HepG2 (cell line): ENCODE measurements around the gene KNG1. TPM values are rescaled to one million over a fixed set of nuclear protein-coding genes. Genes with fewer than 3 reads are reported as not detected.

Source experiments
- DPF2 ChIP-seq: sonication (generic); formaldehyde crosslinking; IDR thresholded peaks from 2 replicates; pipeline ENCODE4 v1.4.0; 2020; ENCODE audit warnings: mild to moderate bottlenecking, low read depth, missing genetic modification reagents, borderline replicate concordance
- JUND ChIP-seq: sonication (generic); formaldehyde crosslinking; IDR thresholded peaks from 2 replicates; pipeline ENCODE4 v1.8.0; 2022; ENCODE audit warnings: mild to moderate bottlenecking, missing genetic modification reagents
- KDM6A ChIP-seq: IDR thresholded peaks from 2 replicates; pipeline ENCODE4 v1.6.1; 2016; ENCODE audit warnings: low read depth
- MED13 ChIP-seq: sonication (generic); formaldehyde crosslinking; IDR thresholded peaks from 2 replicates; pipeline ENCODE4 v1.5.0; 2020; ENCODE audit warnings: missing genetic modification reagents
- MTF1 ChIP-seq: sonication (generic); formaldehyde crosslinking; IDR thresholded peaks from 2 replicates; pipeline ENCODE4 v1.5.0; 2020; ENCODE audit warnings: missing genetic modification reagents
- NR3C1 ChIP-seq: sonication (generic); formaldehyde crosslinking; IDR thresholded peaks from 2 replicates; pipeline ENCODE4 v1.4.0; 2020; ENCODE audit warnings: missing genetic modification reagents
- POLR2AphosphoS2 ChIP-seq: IDR thresholded peaks from 2 replicates; pipeline ENCODE4 v1.6.1; 2011; ENCODE audit warnings: low read depth, low read length, improper control_type of control experiment
- RXRB ChIP-seq: IDR thresholded peaks from 2 replicates; pipeline ENCODE4 v1.6.1; 2016; ENCODE audit warnings: borderline replicate concordance, missing genetic modification reagents, missing compliant biosample characterization
- SP2 ChIP-seq: sonication (generic); formaldehyde crosslinking; IDR thresholded peaks from 2 replicates; pipeline ENCODE4 v1.5.1; 2020; ENCODE audit warnings: mild to moderate bottlenecking, missing genetic modification reagents
- TBL1XR1 ChIP-seq: fragments of 150-350 bp; IDR thresholded peaks from 2 replicates; pipeline ENCODE4 v1.6.1; 2014; ENCODE audit warnings: borderline replicate concordance, low read length; ENCODE audit not compliant: partially characterized antibody
- TGIF2 ChIP-seq: IDR thresholded peaks from 2 replicates; pipeline ENCODE4 v1.6.1; 2016; ENCODE audit warnings: control low read depth, missing compliant biosample characterization
- U2AF1 ChIP-seq: fragments of 200-400 bp; formaldehyde crosslinking; optimal IDR thresholded peaks from 2 replicates; pipeline ENCODE3; 2017; ENCODE audit warnings: mild to moderate bottlenecking, low read depth, low read length
- ZNF232 ChIP-seq: sonication (generic); formaldehyde crosslinking; IDR thresholded peaks from 2 replicates; pipeline ENCODE4 v1.4.0; 2020; ENCODE audit warnings: missing genetic modification reagents, borderline replicate concordance
- ZNF326 ChIP-seq: sonication (generic); formaldehyde crosslinking; IDR thresholded peaks from 2 replicates; pipeline ENCODE4 v1.4.0; 2020; ENCODE audit warnings: missing genetic modification reagents, borderline replicate concordance
- ZNF605 ChIP-seq: sonication (generic); formaldehyde crosslinking; IDR thresholded peaks from 2 replicates; pipeline ENCODE4 v1.8.0; 2022; ENCODE audit warnings: mild to moderate bottlenecking, missing genetic modification reagents
- polyA plus RNA-seq, 8 experiments: library from polyadenylated mRNA; depleted of rRNA in 3 of 8; stranded (reverse) in 7 of 8; unstranded in 1 of 8; fragments of >200 nt; fragmentation: Illumina TruSeq in 4 of 8; extraction: Trizol in 4 of 8; gene quantifications; 2 replicates each; pipeline versions ENCODE4 v1.2.1 to v1.2.3, GENCODE V29; 2011 to 2016; ENCODE audit warnings: low read depth in 4 of 8, missing spikeins in 1 of 8, mixed read lengths in 1 of 8; ENCODE audit not compliant: insufficient read depth in 1 of 8
- total RNA-seq, 5 experiments: library from RNA; depleted of rRNA; stranded (reverse); fragments of >200 nt; fragmentation: Illumina TruSeq; extraction: Trizol; gene quantifications; 2 replicates each; pipeline ENCODE4 v1.2.3, GENCODE V29; 2016; ENCODE audit warnings: low read depth in 1 of 5
- TF ChIP-seq, protein P1 (sequence below): sonication (generic); formaldehyde crosslinking; IDR thresholded peaks from 2 replicates; pipeline ENCODE4 v1.4.0; 2020; ENCODE audit warnings: missing genetic modification reagents
- TF ChIP-seq, protein P2 (sequence below): sonication (generic); formaldehyde crosslinking; IDR thresholded peaks from 2 replicates; pipeline ENCODE4 v1.4.0; 2020; ENCODE audit warnings: missing genetic modification reagents, mild to moderate bottlenecking, borderline replicate concordance
- TF ChIP-seq, protein P3 (sequence below): sonication (generic); formaldehyde crosslinking; IDR thresholded peaks from 2 replicates; pipeline ENCODE4 v1.5.1; 2020; ENCODE audit warnings: mild to moderate bottlenecking, missing genetic modification reagents, borderline replicate concordance

KNG1 gene
- total and polyA plus RNA-seq, 2 of the 13 experiments (the other 11 are each of a cell fraction or from before 2014, with no cell fraction given), result 6.5 to 7.0 TPM

DNA sequence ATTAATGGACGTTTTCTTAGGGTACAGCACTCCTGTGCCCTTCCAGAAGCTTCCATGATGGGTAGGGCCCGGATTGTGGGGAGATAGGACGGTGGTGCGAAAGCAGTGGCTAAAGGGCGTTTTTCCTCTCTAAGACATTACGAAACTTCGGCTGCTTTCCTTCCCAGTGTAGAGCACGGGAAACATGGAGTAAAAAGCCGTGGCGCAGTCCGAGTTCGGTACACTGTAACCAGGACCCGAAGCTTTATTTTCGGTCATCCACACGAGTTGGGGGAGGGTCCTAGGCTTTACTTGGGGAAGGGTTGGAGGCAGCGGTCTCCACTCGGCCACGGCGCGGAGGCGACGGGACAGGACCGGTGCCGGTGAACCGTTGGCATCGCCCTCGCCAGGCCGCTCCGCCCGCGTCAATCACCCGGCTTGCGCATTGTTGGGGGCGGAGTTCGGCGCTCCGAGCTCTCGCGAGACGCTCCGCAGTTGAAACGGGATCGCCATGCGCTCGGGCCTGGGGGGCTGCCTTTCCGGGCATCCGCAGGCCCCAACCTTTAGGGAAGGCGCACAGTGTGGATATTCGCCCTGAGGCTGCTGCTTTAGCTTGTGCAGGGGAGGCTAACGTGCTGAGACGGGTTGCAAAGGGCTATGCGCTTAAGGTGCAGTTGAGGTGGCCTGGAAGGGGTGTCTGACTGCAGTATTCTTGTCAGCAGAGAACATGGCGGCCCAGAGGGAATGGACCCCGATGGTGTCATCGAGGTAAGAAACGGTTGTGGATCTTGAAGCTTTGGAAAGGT, 66.8 kb downstream of the KNG1 start (continued):
- TF ChIP-seq, protein P1, sequence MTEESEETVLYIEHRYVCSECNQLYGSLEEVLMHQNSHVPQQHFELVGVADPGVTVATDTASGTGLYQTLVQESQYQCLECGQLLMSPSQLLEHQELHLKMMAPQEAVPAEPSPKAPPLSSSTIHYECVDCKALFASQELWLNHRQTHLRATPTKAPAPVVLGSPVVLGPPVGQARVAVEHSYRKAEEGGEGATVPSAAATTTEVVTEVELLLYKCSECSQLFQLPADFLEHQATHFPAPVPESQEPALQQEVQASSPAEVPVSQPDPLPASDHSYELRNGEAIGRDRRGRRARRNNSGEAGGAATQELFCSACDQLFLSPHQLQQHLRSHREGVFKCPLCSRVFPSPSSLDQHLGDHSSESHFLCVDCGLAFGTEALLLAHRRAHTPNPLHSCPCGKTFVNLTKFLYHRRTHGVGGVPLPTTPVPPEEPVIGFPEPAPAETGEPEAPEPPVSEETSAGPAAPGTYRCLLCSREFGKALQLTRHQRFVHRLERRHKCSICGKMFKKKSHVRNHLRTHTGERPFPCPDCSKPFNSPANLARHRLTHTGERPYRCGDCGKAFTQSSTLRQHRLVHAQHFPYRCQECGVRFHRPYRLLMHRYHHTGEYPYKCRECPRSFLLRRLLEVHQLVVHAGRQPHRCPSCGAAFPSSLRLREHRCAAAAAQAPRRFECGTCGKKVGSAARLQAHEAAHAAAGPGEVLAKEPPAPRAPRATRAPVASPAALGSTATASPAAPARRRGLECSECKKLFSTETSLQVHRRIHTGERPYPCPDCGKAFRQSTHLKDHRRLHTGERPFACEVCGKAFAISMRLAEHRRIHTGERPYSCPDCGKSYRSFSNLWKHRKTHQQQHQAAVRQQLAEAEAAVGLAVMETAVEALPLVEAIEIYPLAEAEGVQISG, result 0 out of 2 replicates have a peak, but pooled peaks have one; percentile 10
- TF ChIP-seq ZNF232 (CRISPR knock-in tag), result no peak
- no peak for TF ChIP-seq TBL1XR1
- TF ChIP-seq, protein P2, sequence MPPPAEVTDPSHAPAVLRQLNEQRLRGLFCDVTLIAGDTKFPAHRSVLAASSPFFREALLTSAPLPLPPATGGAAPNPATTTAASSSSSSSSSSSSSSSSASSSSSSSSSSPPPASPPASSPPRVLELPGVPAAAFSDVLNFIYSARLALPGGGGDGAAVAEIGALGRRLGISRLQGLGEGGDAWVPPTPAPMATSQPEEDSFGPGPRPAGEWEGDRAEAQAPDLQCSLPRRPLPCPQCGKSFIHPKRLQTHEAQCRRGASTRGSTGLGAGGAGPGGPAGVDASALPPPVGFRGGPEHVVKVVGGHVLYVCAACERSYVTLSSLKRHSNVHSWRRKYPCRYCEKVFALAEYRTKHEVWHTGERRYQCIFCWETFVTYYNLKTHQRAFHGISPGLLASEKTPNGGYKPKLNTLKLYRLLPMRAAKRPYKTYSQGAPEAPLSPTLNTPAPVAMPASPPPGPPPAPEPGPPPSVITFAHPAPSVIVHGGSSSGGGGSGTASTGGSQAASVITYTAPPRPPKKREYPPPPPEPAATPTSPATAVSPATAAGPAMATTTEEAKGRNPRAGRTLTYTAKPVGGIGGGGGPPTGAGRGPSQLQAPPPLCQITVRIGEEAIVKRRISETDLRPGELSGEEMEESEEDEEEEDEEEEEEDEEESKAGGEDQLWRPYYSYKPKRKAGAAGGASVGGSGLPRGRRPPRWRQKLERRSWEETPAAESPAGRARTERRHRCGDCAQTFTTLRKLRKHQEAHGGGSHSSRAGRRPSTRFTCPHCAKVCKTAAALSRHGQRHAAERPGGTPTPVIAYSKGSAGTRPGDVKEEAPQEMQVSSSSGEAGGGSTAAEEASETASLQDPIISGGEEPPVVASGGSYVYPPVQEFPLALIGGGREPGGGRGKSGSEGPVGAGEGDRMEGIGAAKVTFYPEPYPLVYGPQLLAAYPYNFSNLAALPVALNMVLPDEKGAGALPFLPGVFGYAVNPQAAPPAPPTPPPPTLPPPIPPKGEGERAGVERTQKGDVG (CRISPR knock-in tag), result no peak; the same call in 1 of the 2 replicates
- TF ChIP-seq TGIF2 (CRISPR knock-in tag), result peak; percentile 24; the same call in 1 of the 2 replicates
- TF ChIP-seq NR3C1 (CRISPR knock-in tag), result no peak
- TF ChIP-seq POLR2AphosphoS2, result 0 out of 2 replicates have a peak, but pooled peaks have one; percentile 31
- no peak; the same call in 1 of the 2 replicates for TF ChIP-seq MTF1
- TF ChIP-seq JUND, result no peak
- TF ChIP-seq ZNF326 (CRISPR knock-in tag), result no peak
- TF ChIP-seq ZNF605 (CRISPR knock-in tag), result no peak; the same call in 1 of the 2 replicates
- TF ChIP-seq DPF2, result no peak
- TF ChIP-seq, protein P3, sequence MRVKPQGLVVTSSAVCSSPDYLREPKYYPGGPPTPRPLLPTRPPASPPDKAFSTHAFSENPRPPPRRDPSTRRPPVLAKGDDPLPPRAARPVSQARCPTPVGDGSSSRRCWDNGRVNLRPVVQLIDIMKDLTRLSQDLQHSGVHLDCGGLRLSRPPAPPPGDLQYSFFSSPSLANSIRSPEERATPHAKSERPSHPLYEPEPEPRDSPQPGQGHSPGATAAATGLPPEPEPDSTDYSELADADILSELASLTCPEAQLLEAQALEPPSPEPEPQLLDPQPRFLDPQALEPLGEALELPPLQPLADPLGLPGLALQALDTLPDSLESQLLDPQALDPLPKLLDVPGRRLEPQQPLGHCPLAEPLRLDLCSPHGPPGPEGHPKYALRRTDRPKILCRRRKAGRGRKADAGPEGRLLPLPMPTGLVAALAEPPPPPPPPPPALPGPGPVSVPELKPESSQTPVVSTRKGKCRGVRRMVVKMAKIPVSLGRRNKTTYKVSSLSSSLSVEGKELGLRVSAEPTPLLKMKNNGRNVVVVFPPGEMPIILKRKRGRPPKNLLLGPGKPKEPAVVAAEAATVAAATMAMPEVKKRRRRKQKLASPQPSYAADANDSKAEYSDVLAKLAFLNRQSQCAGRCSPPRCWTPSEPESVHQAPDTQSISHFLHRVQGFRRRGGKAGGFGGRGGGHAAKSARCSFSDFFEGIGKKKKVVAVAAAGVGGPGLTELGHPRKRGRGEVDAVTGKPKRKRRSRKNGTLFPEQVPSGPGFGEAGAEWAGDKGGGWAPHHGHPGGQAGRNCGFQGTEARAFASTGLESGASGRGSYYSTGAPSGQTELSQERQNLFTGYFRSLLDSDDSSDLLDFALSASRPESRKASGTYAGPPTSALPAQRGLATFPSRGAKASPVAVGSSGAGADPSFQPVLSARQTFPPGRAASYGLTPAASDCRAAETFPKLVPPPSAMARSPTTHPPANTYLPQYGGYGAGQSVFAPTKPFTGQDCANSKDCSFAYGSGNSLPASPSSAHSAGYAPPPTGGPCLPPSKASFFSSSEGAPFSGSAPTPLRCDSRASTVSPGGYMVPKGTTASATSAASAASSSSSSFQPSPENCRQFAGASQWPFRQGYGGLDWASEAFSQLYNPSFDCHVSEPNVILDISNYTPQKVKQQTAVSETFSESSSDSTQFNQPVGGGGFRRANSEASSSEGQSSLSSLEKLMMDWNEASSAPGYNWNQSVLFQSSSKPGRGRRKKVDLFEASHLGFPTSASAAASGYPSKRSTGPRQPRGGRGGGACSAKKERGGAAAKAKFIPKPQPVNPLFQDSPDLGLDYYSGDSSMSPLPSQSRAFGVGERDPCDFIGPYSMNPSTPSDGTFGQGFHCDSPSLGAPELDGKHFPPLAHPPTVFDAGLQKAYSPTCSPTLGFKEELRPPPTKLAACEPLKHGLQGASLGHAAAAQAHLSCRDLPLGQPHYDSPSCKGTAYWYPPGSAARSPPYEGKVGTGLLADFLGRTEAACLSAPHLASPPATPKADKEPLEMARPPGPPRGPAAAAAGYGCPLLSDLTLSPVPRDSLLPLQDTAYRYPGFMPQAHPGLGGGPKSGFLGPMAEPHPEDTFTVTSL, result no peak
- 0 out of 2 replicates have a peak, but pooled peaks have one; percentile 5 for TF ChIP-seq SP2 (CRISPR knock-in tag)
- no peak for TF ChIP-seq KDM6A (CRISPR knock-in tag)
- TF ChIP-seq MED13 (CRISPR knock-in tag), result no peak
- no peak for TF ChIP-seq RXRB (CRISPR knock-in tag)
- no peak for TF ChIP-seq U2AF1
